Keratinocyte (primary cell): Measurements from ENCODE around the gene CDH13. TPM values are rescaled to one million over a fixed set of nuclear protein-coding genes. Genes with fewer than 3 reads are reported as not detected.

Experiments
- DNase-seq: peaks from one replicate; pipeline ENCODE4 v3.0.0-alpha.2; 2011; ENCODE audit warnings: low read depth, missing footprints, low spot score
- FAIRE-seq: peaks from 2 replicates; lab custom pipeline; 2011; peaks lifted over from hg19 to GRCh38; lab: Jason Lieb, UNC
- H2AFZ ChIP-seq: 2 replicates; pipeline ENCODE4 v1.6.0; 2012; ENCODE audit warnings: low read length, control low read depth, inconsistent platforms; ENCODE audit not compliant: control insufficient read depth
- H3K27ac ChIP-seq: 2 replicates; pipeline ENCODE4 v1.5.1; 2011; ENCODE audit warnings: low read length; ENCODE audit not compliant: control insufficient read depth, insufficient read depth
- H3K27me3 ChIP-seq: 3 replicates; pipeline ENCODE4 v1.6.0; 2011; ENCODE audit warnings: low read length; ENCODE audit not compliant: control insufficient read depth, insufficient read depth; ENCODE audit errors: extremely low read depth
- H3K36me3 ChIP-seq, 2 experiments: 2 replicates in 1 of 2; 3 replicates in 1 of 2; pipeline ENCODE4 v1.5.1; 2011; ENCODE audit warnings: low read length in 2 of 2, mild to moderate bottlenecking in 1 of 2; ENCODE audit not compliant: control insufficient read depth in 2 of 2, insufficient read depth in 2 of 2; ENCODE audit errors: extremely low read depth in 1 of 2
- H3K4me1 ChIP-seq: 3 replicates; pipeline ENCODE4 v1.5.1; 2011; ENCODE audit warnings: low read length; ENCODE audit not compliant: control insufficient read depth, insufficient read depth; ENCODE audit errors: extremely low read depth
- H3K4me2 ChIP-seq: 3 replicates; pipeline ENCODE4 v1.6.0; 2011; ENCODE audit warnings: low read depth, low read length; ENCODE audit not compliant: control insufficient read depth, insufficient read depth; ENCODE audit errors: extremely low read depth
- H3K4me3 ChIP-seq, 3 experiments: fragments of 200-600 bp in 1 of 3; sonication (generic) in 1 of 3; 2 replicates in 2 of 3; 3 replicates in 1 of 3; pipeline ENCODE4 v1.5.1; 2011 to 2016; ENCODE audit warnings: low read length in 3 of 3, mild to moderate bottlenecking in 3 of 3, control low read depth in 2 of 3, inconsistent platforms in 1 of 3, low read depth in 1 of 3, mixed read lengths in 1 of 3, mixed run types in 1 of 3, moderate library complexity in 1 of 3; ENCODE audit not compliant: control insufficient read depth in 2 of 3, insufficient read depth in 2 of 3; ENCODE audit errors: extremely low read depth in 1 of 3
- H3K79me2 ChIP-seq: 2 replicates; pipeline ENCODE4 v1.6.0; 2012; ENCODE audit warnings: low read length; ENCODE audit not compliant: control insufficient read depth, insufficient read depth
- H3K9ac ChIP-seq: 3 replicates; pipeline ENCODE4 v1.6.0; 2011; ENCODE audit warnings: low read length; ENCODE audit not compliant: control insufficient read depth, insufficient read depth; ENCODE audit errors: extremely low read depth
- H3K9me1 ChIP-seq: 3 replicates; pipeline ENCODE4 v1.6.0; 2011; ENCODE audit warnings: low read length; ENCODE audit not compliant: control insufficient read depth, insufficient read depth; ENCODE audit errors: extremely low read depth
- H3K9me3 ChIP-seq: 2 replicates; pipeline ENCODE4 v1.5.1; 2012; ENCODE audit warnings: low read depth, low read length; ENCODE audit not compliant: control insufficient read depth
- H4K20me1 ChIP-seq: 3 replicates; pipeline ENCODE4 v1.6.0; 2011; ENCODE audit warnings: low read length; ENCODE audit not compliant: control insufficient read depth, insufficient read depth; ENCODE audit errors: extremely low read depth
- CTCF ChIP-seq, 3 experiments: IDR thresholded peaks in 1 of 3; conservative IDR thresholded peaks in 1 of 3; optimal IDR thresholded peaks in 1 of 3; 2 replicates in 2 of 3; 3 replicates in 1 of 3; pipeline versions ENCODE3 to v1.5.1; 2011; ENCODE audit warnings: low read length in 3 of 3, mild to moderate bottlenecking in 3 of 3, moderate library complexity in 2 of 3, control low read depth in 1 of 3, inconsistent platforms in 1 of 3; ENCODE audit not compliant: insufficient read depth in 2 of 3; ENCODE audit errors: extremely low read depth in 1 of 3
- EZH2 ChIP-seq: IDR thresholded peaks from one replicate; pipeline ENCODE4 v1.6.1; 2012; ENCODE audit warnings: inconsistent platforms, mild to moderate bottlenecking, low read length, moderate library complexity
- dilution Hi-C: fragments of 300-500 bp; cut with MboI; formaldehyde crosslinking; loops from one replicate; pipeline ENCODE4 v1.7.0; 2020; ENCODE audit warnings: low sequenced_read_pairs; ENCODE audit not compliant: extremely low pct_ligation_motif_present
- polyA plus RNA-seq, 5 experiments: library from polyadenylated mRNA; depleted of rRNA in 3 of 5; stranded (reverse) in 3 of 5; stranded (forward) in 1 of 5; unstranded in 1 of 5; fragments of >200 nt; gene quantifications; 1 replicate in 1 of 5; 2 replicates in 3 of 5; 3 replicates in 1 of 5; pipeline versions ENCODE4 v1.2.1 to v1.2.3, GENCODE V29; 2011 to 2012; ENCODE audit warnings: missing spikeins in 2 of 5, low read depth in 1 of 5, low replicate concordance in 1 of 5

The CDH13 gene
- polyA plus RNA-seq, 1 donor (not counting 4 experiments of a cell fraction or from before 2014, with no cell fraction given), result 111 TPM

- Histone ChIP-seq H3K4me3 (no peak overlapping the region), H3K4me2 (no peak overlapping the region), H3K9ac (no peak overlapping the region), H3K9me3 (no peaks in the 10 kb centered on the region), H3K79me2 (no peaks in the 10 kb centered on the region), H3K27ac (no peak overlapping the region), H3K27me3 (no peaks in the 10 kb centered on the region), H4K20me1 (no peaks in the 10 kb centered on the region), H2AFZ (no peak overlapping the region), H3K9me1 (no peaks in the 10 kb centered on the region), H3K36me3 (no peaks in the 10 kb centered on the region), H3K4me1 (no peaks in the 10 kb centered on the region)
- FAIRE-seq (no peak), DNase-seq (no peak)
- dilution Hi-C loops, result no loop called here
- no peak for TF ChIP-seq CTCF (optimal IDR thresholded peaks at IDR 0.05 in 1 of 3, IDR thresholded peaks at IDR 0.05 in 1 of 3, conservative IDR thresholded peaks at IDR 0.05 in 1 of 3; ENCODE audit: extremely low read depth in 1 of 3, insufficient read depth in 2 of 3, low read length in 3 of 3)
- no peak for TF ChIP-seq EZH2
These were observed 43.8 kb upstream of the CDH13 start for GRCh38 chr16:82582975-82583374.

- Histone ChIP-seq H3K27me3 (no peaks in the 10 kb centered on the region), H3K9ac (no peak overlapping the region), H3K4me1 (no peaks in the 10 kb centered on the region), H4K20me1 (no peaks in the 10 kb centered on the region), H3K79me2 (no peaks in the 10 kb centered on the region), H3K27ac (no peak overlapping the region), H3K9me1 (no peaks in the 10 kb centered on the region), H3K36me3 (no peaks in the 10 kb centered on the region), H3K4me2 (no peak overlapping the region), H3K9me3 (no peaks in the 10 kb centered on the region), H2AFZ (no peak overlapping the region), H3K4me3 (no peak overlapping the region)
- dilution Hi-C loops, result no loop called here
- DNase-seq (no peak), FAIRE-seq (peak; percentile 9)
- no peak for TF ChIP-seq CTCF (optimal IDR thresholded peaks at IDR 0.05 in 1 of 3, IDR thresholded peaks at IDR 0.05 in 1 of 3, conservative IDR thresholded peaks at IDR 0.05 in 1 of 3; ENCODE audit: extremely low read depth in 1 of 3, insufficient read depth in 2 of 3, low read length in 3 of 3)
- no peak for TF ChIP-seq EZH2
These were observed 43.3 kb upstream of the CDH13 start for GRCh38 chr16:82583422-82583821.
